Activated CD4-positive, alpha-beta T cell treated with anti-CD3 and anti-CD28 coated beads for 48 hours (primary cell): ENCODE measurements around the gene HSPG2.
"Not testable (repeated sequence)": the region's sequence is repeated elsewhere in the genome, so short reads cannot be mapped to it uniquely, and the experiment has no call there.

Source experiments
- DNase-seq: peaks from one replicate; pipeline ENCODE4 v3.0.0-alpha.2; 2020

HSPG2 gene

GRCh38 chr1:21911205-21912001 lies 25.7 kb downstream of the HSPG2 start:
- no peak for DNase-seq

- DNase-seq: no peak
These were observed 26.4 kb downstream of the HSPG2 start for GRCh38 chr1:21910558-21911204.

GRCh38 chr1:21909787-21910503 lies 27.2 kb downstream of the HSPG2 start:
- DNase-seq: peak; percentile 70

- no peak for DNase-seq
These were observed 27.8 kb downstream of the HSPG2 start for GRCh38 chr1:21909286-21909759.

- not testable (repeated sequence) for DNase-seq
These were observed 29.2 kb downstream of the HSPG2 start for GRCh38 chr1:21907737-21908534.

GRCh38 chr1:21907079-21907418 lies 30.1 kb downstream of the HSPG2 start:
- DNase-seq: no peak

GRCh38 chr1:21906173-21907078 lies 30.7 kb downstream of the HSPG2 start:
- no peak for DNase-seq

- peak; percentile 59 for DNase-seq
These were observed 32.2 kb downstream of the HSPG2 start for GRCh38 chr1:21904704-21905520.

- DNase-seq: no peak
These were observed 32.7 kb downstream of the HSPG2 start for GRCh38 chr1:21904454-21904703.

GRCh38 chr1:21903638-21904453 lies 33.3 kb downstream of the HSPG2 start:
- no peak for DNase-seq

- DNase-seq: no peak
These were observed 34.8 kb downstream of the HSPG2 start for GRCh38 chr1:21902026-21903012.

GRCh38 chr1:21901473-21901847 lies 35.6 kb downstream of the HSPG2 start:
- no peak for DNase-seq

GRCh38 chr1:21900766-21901472 lies 36.2 kb downstream of the HSPG2 start:
- DNase-seq: no peak

GRCh38 chr1:21899987-21900386 lies 37.1 kb downstream of the HSPG2 start:
- DNase-seq: no peak

GRCh38 chr1:21899267-21899810 lies 37.8 kb downstream of the HSPG2 start:
- DNase-seq: no peak

GRCh38 chr1:21898326-21899200 lies 38.5 kb downstream of the HSPG2 start:
- no peak for DNase-seq

GRCh38 chr1:21897844-21898243 lies 39.3 kb downstream of the HSPG2 start:
- DNase-seq: no peak
